ENCODE data around the gene NRCAM. TPM values are rescaled to one million over a fixed set of nuclear protein-coding genes. Genes with fewer than 3 reads are reported as not detected.
A peak's percentile ranks its signal among the peaks of the same experiment; 100 is the strongest.

Gene NRCAM
- total and polyA plus RNA-seq, 2 of the 13 experiments (the other 11 are each of a cell fraction or from before 2014, with no cell fraction given), result 0.31 to 0.33 TPM

- no peak for TF ChIP-seq UBTF (CRISPR knock-in tag; IDR thresholded peaks at IDR 0.05)
- no peak for TF ChIP-seq EHMT2 (IDR thresholded peaks at IDR 0.05; ENCODE audit: borderline replicate concordance, low read depth, low read length)
- TF ChIP-seq HDAC6 (IDR thresholded peaks at IDR 0.05; ENCODE audit: low read depth, low read length), result no peak
- 0 out of 2 replicates have a peak, but pooled peaks have one; percentile 26 for TF ChIP-seq ZNF317 (CRISPR knock-in tag; IDR thresholded peaks at IDR 0.05)
- no peak for TF ChIP-seq ZNF510 (CRISPR knock-in tag; IDR thresholded peaks at IDR 0.05; ENCODE audit: low read depth)
- TF ChIP-seq SKIL (CRISPR knock-in tag; IDR thresholded peaks at IDR 0.05; ENCODE audit: borderline replicate concordance), result no peak
- TF ChIP-seq NR2F6 (IDR thresholded peaks at IDR 0.05), result peak; percentile 36; the same call in 1 of the 2 replicates
- TF ChIP-seq NR2F6 (CRISPR knock-in tag; IDR thresholded peaks at IDR 0.05), result peak; percentile 76
- no peak for TF ChIP-seq MAFG (CRISPR knock-in tag; IDR thresholded peaks at IDR 0.05)
- no peak for TF ChIP-seq PHB2 (IDR thresholded peaks at IDR 0.05; ENCODE audit: partially characterized antibody)
- TF ChIP-seq ZNF740 (CRISPR knock-in tag; IDR thresholded peaks at IDR 0.05), result no peak
- no peak; the same call in 1 of the 2 replicates for TF ChIP-seq JUNB (CRISPR knock-in tag; IDR thresholded peaks at IDR 0.05; ENCODE audit: borderline replicate concordance)
- no peak for TF ChIP-seq CEBPZ (IDR thresholded peaks at IDR 0.05; ENCODE audit: low read length)
- TF ChIP-seq BRD4 (CRISPR knock-in tag; IDR thresholded peaks at IDR 0.05), result no peak
- no peak for TF ChIP-seq ZFP91 (CRISPR knock-in tag; IDR thresholded peaks at IDR 0.05; ENCODE audit: borderline replicate concordance)
- TF ChIP-seq GLI4 (CRISPR knock-in tag; IDR thresholded peaks at IDR 0.05; ENCODE audit: borderline replicate concordance), result no peak
- TF ChIP-seq ZNF652 (CRISPR knock-in tag; IDR thresholded peaks at IDR 0.05; ENCODE audit: borderline replicate concordance, low read depth), result peak; percentile 67; the same call in 1 of the 2 replicates
- peak; percentile 92 for TF ChIP-seq ZSCAN21 (CRISPR knock-in tag; IDR thresholded peaks at IDR 0.05; ENCODE audit: borderline replicate concordance)
- TF ChIP-seq GLMP (CRISPR knock-in tag; IDR thresholded peaks at IDR 0.05; ENCODE audit: borderline replicate concordance), result no peak
- TF ChIP-seq KDM3A (CRISPR knock-in tag; IDR thresholded peaks at IDR 0.05; ENCODE audit: low read depth), result peak; percentile 56; the same call in 1 of the 2 replicates
Measured at GRCh38 chr7:108358553-108358952, 97.7 kb downstream of the NRCAM start (continued).

All from HepG2 (cell line).